Activated CD8-positive, alpha-beta memory T cell treated with anti-CD3 and anti-CD28 coated beads for 36 hours (primary cell): Measurements from ENCODE around the gene PGGHG. TPM values are rescaled to one million over a fixed set of nuclear protein-coding genes. Genes with fewer than 3 reads are reported as not detected.

Source experiments
- CTCF ChIA-PET: fragments of 350-600 bp; sonication (Branson Sonifier 250); formaldehyde crosslinking; loops from one replicate; lab custom pipeline; 2021; ENCODE audit warnings: antibody characterized with exemption; lab: Charles Lee
- POLR2A ChIA-PET: fragments of 350-600 bp; sonication (Branson Sonifier 250); formaldehyde crosslinking; loops from one replicate; lab custom pipeline; 2021; ENCODE audit warnings: antibody characterized with exemption; lab: Charles Lee
- total RNA-seq, 2 experiments: library from RNA; stranded (reverse); gene quantifications; one replicate each; pipeline ENCODE4 v1.2.3, GENCODE V29; 2021

The PGGHG gene
- total RNA-seq, 2 experiments from 2014 or later = 84.3 to 85.2 TPM

- ChIA-PET CTCF (interaction anchor here (0.6 to 2.4 kb wide), 6 partner anchors 13 to 141 kb away, joined by 3 to 7 read pairs (median 4); partner anchors contain the start of genes BET1L and RIC8A), POLR2A (interaction anchor here (1.0 to 1.5 kb wide), 4 partner anchors 24 to 182 kb away, joined by 3 to 6 read pairs (median 5); no protein-coding TSS in a partner anchor)
Measured at GRCh38 chr11:266676-267439, 22.1 kb upstream of the PGGHG start.

- CTCF ChIA-PET = interaction anchor here (1.0 to 2.4 kb wide), 6 partner anchors 12 to 61 kb away, joined by 3 to 7 read pairs (median 4); partner anchors contain the start of genes BET1L and RIC8A
- POLR2A ChIA-PET = interaction anchor here (0.7 to 1.5 kb wide), 7 partner anchors 21 to 181 kb away, joined by 3 to 6 read pairs (median 3); partner anchors contain the start of gene PGGHG
Measured at GRCh38 chr11:267491-267994, 21.4 kb upstream of the PGGHG start.

GRCh38 chr11:268716-269145 is 20.2 kb upstream of the PGGHG start:
- ChIA-PET POLR2A (interaction anchor here (0.8 to 1.4 kb wide), 6 partner anchors 36 to 457 kb away, joined by 3 to 6 read pairs (median 4); partner anchors contain the start of genes BET1L and RIC8A), CTCF (interaction anchor here (0.6 to 2.4 kb wide), 5 partner anchors 24 to 87 kb away, joined by 3 to 7 read pairs (median 4); partner anchors contain the start of genes BET1L and RIC8A)

- POLR2A ChIA-PET = interaction anchor here (0.8 to 1.0 kb wide), 4 partner anchors 62 to 456 kb away, joined by 3 to 6 read pairs (median 4); partner anchors contain the start of genes BET1L and RIC8A
- CTCF ChIA-PET = interaction anchor here (1.2 to 2.4 kb wide), 2 partner anchors 61 to 86 kb away, joined by 4 to 7 read pairs; partner anchors contain the start of genes BET1L and RIC8A
Measured at GRCh38 chr11:269146-269890, 19.6 kb upstream of the PGGHG start.

- ChIA-PET POLR2A (no interaction called here), CTCF (interaction anchor here (0.7 to 2.7 kb wide), 2 partner anchors 11 to 20 kb away, joined by 3 to 15 read pairs; no protein-coding TSS in a partner anchor)
Measured at GRCh38 chr11:270451-271318, 18.2 kb upstream of the PGGHG start.

- POLR2A ChIA-PET = no interaction called here
- CTCF ChIA-PET = interaction anchor here (0.9 to 2.7 kb wide), 2 partner anchors 11 to 30 kb away, joined by 4 to 15 read pairs; no protein-coding TSS in a partner anchor
Measured at GRCh38 chr11:271319-271715, 17.6 kb upstream of the PGGHG start.

DNA sequence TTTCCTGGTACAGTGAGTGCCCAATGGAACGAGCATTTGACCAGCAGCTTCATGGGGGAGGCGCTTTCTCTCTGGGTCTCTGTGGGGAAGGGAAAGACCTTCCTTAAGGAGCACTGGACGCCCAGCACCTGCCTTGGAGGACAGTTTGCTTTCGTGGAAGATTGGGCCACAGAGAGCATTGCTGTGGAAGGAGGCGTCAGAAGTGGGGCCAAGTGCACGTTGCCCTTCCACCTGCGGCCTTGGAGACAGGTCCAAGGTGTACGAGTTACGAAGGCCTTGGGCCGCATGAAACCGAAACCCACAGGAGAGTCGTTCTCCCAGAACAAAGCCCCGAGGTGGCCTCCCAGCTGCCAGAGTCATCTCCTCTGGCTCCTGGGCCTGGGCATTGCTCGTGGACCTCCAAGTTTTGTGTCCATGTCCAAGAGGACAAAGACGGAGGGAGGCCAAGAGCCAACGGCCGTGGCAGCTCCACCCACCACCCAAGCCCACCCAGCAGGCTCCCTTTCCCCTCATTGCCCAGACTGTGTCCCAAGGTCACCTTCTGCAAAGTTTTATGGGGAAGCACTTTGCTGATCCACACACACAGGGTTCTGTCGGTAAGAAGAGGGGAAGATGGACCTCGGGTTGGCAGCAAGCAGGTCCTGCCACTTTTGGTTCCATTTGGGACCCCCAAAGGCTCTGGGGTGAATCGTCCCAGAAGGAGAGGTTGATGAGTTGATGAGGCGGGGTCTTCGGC is 16.6 kb upstream of the PGGHG start:
- ChIA-PET CTCF (interaction anchor here (0.9 to 2.7 kb wide), 2 partner anchors 10 to 29 kb away, joined by 4 to 15 read pairs; no protein-coding TSS in a partner anchor), POLR2A (interaction anchor here (0.5 kb wide), 1 partner anchor 40 kb away, joined by 4 read pairs; no protein-coding TSS in a partner anchor)

GRCh38 chr11:272931-273198 is 16.1 kb upstream of the PGGHG start:
- ChIA-PET POLR2A (no interaction called here), CTCF (interaction anchor here (0.6 to 2.7 kb wide), 2 partner anchors 9 to 91 kb away, joined by 3 to 15 read pairs; no protein-coding TSS in a partner anchor)

GRCh38 chr11:276219-276618 is 12.7 kb upstream of the PGGHG start:
- POLR2A ChIA-PET = no interaction called here
- CTCF ChIA-PET = interaction anchor here (0.6 to 0.8 kb wide), 2 partner anchors 10 to 36 kb away, joined by 3 read pairs; no protein-coding TSS in a partner anchor

DNA sequence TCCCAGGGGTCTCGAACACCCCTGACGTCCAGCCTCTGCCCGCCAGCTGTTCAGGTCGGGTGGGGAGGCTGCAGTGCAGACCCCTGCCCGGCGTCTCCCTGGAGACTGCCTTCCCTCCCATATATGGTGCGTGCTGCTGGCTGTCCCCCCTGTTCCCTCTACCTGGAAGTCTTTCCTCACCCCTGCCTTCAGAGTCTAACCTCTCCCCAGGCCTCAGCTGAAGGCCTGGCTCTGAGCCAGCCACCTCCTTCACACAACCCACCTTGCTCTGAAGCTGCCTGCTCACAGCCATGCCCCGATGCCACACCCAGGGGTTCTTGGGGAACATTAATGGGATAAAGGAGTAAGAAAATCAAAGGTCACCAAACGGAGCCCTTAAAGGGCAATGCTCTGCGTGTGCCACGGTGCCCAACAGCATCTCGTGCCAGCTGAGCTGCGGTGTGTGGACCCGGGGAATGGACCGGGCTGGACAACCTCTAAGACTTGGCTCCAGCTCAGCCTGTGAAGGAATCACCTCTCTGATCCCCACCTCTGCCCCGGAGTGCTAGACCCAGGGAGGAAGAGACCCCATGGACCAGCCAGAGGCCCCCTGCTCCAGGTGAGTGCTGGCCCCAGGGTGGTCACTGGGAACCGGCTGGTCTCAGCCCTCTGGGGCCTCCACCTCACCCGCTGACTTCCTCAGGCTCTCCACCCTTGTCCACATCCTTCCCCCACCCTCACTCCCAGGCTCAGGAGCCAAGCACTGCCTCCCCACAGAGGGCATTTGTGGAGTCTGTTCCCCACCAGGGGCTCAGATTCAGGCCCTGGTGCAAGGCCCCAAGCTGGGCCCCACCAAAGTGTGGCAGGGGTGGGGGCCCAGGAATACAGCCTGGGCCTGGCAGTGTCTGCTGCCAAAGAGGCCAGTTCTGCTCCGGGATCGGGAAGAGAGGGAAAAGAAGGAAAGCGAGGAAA is 10.7 kb upstream of the PGGHG start, which contains the start of gene NLRP6:
NLRP6 (plus strand) TSS at position 407 of the 951 bp plus-strand sequence; CDS start at position 570, 163 bp downstream.
- ChIA-PET POLR2A (interaction anchor here (1.3 kb wide), 1 partner anchor 9 kb away, joined by 3 read pairs; no protein-coding TSS in a partner anchor), CTCF (interaction anchor here (0.6 to 1.5 kb wide), 8 partner anchors 9 to 34 kb away, joined by 3 to 7 read pairs (median 4); no protein-coding TSS in a partner anchor)

DNA sequence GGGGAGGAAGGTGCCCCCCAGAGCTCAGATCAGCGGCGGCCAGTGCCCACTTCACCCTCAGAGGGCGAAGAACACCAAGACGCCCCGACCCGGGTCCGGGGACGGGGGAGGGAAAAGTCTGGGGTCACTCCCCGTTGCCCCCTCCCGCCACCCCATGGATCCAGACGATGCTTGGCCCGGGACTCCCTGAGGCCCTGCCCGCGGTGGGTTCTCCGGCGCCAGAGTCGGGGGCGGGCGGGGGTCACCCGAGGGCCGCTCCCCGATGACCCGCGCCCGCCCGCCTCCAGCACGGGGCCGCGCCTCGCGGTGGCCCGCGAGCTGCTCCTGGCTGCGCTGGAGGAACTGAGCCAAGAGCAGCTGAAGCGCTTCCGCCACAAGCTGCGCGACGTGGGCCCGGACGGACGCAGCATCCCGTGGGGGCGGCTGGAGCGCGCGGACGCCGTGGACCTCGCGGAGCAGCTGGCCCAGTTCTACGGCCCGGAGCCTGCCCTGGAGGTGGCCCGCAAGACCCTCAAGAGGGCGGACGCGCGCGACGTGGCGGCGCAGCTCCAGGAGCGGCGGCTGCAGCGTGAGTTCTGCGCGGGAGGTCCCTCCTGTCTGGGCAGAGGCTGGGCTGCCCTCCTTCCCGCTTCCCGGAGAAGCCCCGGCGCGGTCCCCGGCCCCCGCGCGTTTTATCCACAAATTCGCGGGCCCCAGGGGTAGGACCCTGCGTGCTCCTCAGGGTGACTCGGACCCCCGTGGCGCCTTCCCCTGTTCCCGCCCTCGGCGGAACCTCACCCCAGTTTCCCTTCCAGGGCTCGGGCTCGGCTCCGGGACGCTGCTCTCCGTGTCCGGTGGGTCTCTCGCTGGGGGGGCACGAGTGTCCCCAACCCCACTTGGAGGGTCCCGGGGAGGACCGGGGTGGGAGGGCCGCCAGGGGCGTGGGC is 9.6 kb upstream of the PGGHG start:
- POLR2A ChIA-PET = interaction anchor here (1.3 kb wide), 1 partner anchor 8 kb away, joined by 3 read pairs; no protein-coding TSS in a partner anchor

DNA sequence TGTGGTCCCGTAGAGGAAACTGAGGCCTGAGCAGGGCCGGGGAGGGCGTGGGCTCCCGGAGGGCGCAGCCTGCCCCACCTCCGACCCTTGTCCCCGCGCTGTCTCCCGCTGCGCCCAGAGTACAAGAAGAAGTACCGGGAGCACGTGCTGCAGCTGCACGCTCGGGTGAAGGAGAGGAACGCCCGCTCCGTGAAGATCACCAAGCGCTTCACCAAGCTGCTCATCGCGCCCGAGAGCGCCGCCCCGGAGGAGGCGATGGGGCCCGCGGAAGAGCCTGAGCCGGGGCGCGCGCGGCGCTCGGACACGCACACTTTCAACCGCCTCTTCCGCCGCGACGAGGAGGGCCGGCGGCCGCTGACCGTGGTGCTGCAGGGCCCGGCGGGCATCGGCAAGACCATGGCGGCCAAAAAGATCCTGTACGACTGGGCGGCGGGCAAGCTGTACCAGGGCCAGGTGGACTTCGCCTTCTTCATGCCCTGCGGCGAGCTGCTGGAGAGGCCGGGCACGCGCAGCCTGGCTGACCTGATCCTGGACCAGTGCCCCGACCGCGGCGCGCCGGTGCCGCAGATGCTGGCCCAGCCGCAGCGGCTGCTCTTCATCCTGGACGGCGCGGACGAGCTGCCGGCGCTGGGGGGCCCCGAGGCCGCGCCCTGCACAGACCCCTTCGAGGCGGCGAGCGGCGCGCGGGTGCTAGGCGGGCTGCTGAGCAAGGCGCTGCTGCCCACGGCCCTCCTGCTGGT is 8.8 kb upstream of the PGGHG start:
- ChIA-PET POLR2A (interaction anchor here (1.1 to 1.7 kb wide), 2 partner anchors 10 to 73 kb away, joined by 3 to 4 read pairs; partner anchors contain the start of genes BET1L and RIC8A), CTCF (interaction anchor here (1.0 to 4.8 kb wide), 7 partner anchors 8 to 32 kb away, joined by 3 to 15 read pairs (median 4); no protein-coding TSS in a partner anchor)

More for the DNA sequence above, 9.6 kb upstream of the PGGHG start:
- CTCF ChIA-PET = interaction anchor here (0.7 to 4.8 kb wide), 10 partner anchors 7 to 33 kb away, joined by 3 to 15 read pairs (median 4); no protein-coding TSS in a partner anchor

- ChIA-PET POLR2A (interaction anchor here (0.7 to 1.7 kb wide), 3 partner anchors 9 to 74 kb away, joined by 3 to 4 read pairs (median 3); partner anchors contain the start of genes BET1L and RIC8A), CTCF (interaction anchor here (1.1 to 4.8 kb wide), 7 partner anchors 9 to 31 kb away, joined by 3 to 15 read pairs (median 4); no protein-coding TSS in a partner anchor)
Measured at GRCh38 chr11:280706-281485, 8.0 kb upstream of the PGGHG start.
